Neural cell (in vitro differentiated cells): ENCODE data around the gene RAB1A. TPM values are rescaled to one million over a fixed set of nuclear protein-coding genes. Genes with fewer than 3 reads are reported as not detected.

ENCODE experiments used
- H2AFZ ChIP-seq: fragments of 200-600, 300-800 bp; sonication (generic), shearing (Covaris generic); 2 replicates; pipeline ENCODE4 v1.6.0; 2014; ENCODE audit warnings: low read depth, mild to moderate bottlenecking, antibody characterized with exemption, low read length, moderate library complexity
- H3F3A ChIP-seq: fragments of 200-600 bp; shearing (Covaris generic); 2 replicates; pipeline ENCODE4 v1.6.1; 2016; ENCODE audit warnings: mild to moderate bottlenecking, moderate library complexity, mixed read lengths, antibody characterized with exemption, low read length; ENCODE audit not compliant: insufficient read depth, poor library complexity, severe bottlenecking
- H3K27ac ChIP-seq: fragments of 200-600, 300-800 bp; sonication (generic), shearing (Covaris generic); 2 replicates; pipeline ENCODE4 v1.5.1; 2014; ENCODE audit warnings: mild to moderate bottlenecking, low read length, moderate library complexity
- H3K27me3 ChIP-seq: fragments of 300-800, 200-600 bp; sonication (generic), shearing (Covaris generic); 2 replicates; pipeline ENCODE4 v1.6.0; 2014; ENCODE audit warnings: mild to moderate bottlenecking, low read depth, low read length, moderate library complexity; ENCODE audit not compliant: insufficient read depth
- H3K36me3 ChIP-seq: fragments of 300-800, 200-600 bp; sonication (generic), shearing (Covaris generic); 2 replicates; pipeline ENCODE4 v1.5.1; 2014; ENCODE audit warnings: mild to moderate bottlenecking, antibody characterized with exemption, low read length, moderate library complexity; ENCODE audit not compliant: insufficient read depth
- H3K4me2 ChIP-seq: fragments of 300-800, 200-600 bp; sonication (generic), shearing (Covaris generic); 2 replicates; pipeline ENCODE4 v1.6.0; 2014; ENCODE audit warnings: mild to moderate bottlenecking, low read length
- H3K4me3 ChIP-seq: fragments of 300-800, 200-600 bp; sonication (generic), shearing (Covaris generic); 2 replicates; pipeline ENCODE4 v1.5.1; 2014; ENCODE audit warnings: mild to moderate bottlenecking, low read length, moderate library complexity
- H3K79me2 ChIP-seq: fragments of 200-600 bp; shearing (Covaris generic); replicated peaks from 2 replicates; pipeline ENCODE4 v1.6.0; 2014; ENCODE audit warnings: mild to moderate bottlenecking, low read length, moderate library complexity; ENCODE audit not compliant: insufficient read depth
- H3K9ac ChIP-seq: fragments of 300-800, 200-600 bp; sonication (generic), shearing (Covaris generic); 2 replicates; pipeline ENCODE4 v1.6.1; 2016; ENCODE audit warnings: mild to moderate bottlenecking, low read length, mixed read lengths
- H3K9me2 ChIP-seq: fragments of 200-600 bp; shearing (Covaris generic); 2 replicates; pipeline ENCODE4 v1.6.1; 2016; ENCODE audit warnings: mild to moderate bottlenecking, low read length, mixed read lengths; ENCODE audit not compliant: insufficient read depth
- H3K9me3 ChIP-seq: fragments of 200-600, 300-800 bp; sonication (generic), shearing (Covaris generic); 2 replicates; pipeline ENCODE4 v1.6.1; 2016; ENCODE audit warnings: mild to moderate bottlenecking, mixed run types, low read length, moderate library complexity, mixed read lengths
- H4K20me1 ChIP-seq: fragments of 200-600 bp; shearing (Covaris generic); 2 replicates; pipeline ENCODE4 v1.6.1; 2016; ENCODE audit warnings: mild to moderate bottlenecking, mixed run types; ENCODE audit not compliant: insufficient read depth
- CTCF ChIP-seq: fragments of 450-650 bp; IDR thresholded peaks from 2 replicates; pipeline ENCODE4 v1.5.1; 2014; ENCODE audit warnings: antibody characterized with exemption, mild to moderate bottlenecking, moderate library complexity; ENCODE audit not compliant: poor library complexity, severe bottlenecking
- EP300 ChIP-seq: fragments of 450-650 bp; conservative IDR thresholded peaks from 2 replicates; pipeline ENCODE4 v1.6.1; 2014; ENCODE audit warnings: antibody characterized with exemption, mild to moderate bottlenecking, moderate library complexity; ENCODE audit not compliant: poor library complexity, severe bottlenecking
- EZH2 ChIP-seq: fragments of 200-600, 300-800 bp; shearing (Covaris generic), sonication (generic); IDR thresholded peaks from 2 replicates; pipeline ENCODE4 v1.6.1; 2014; ENCODE audit warnings: antibody characterized with exemption, low read length, borderline replicate concordance, mild to moderate bottlenecking; ENCODE audit not compliant: insufficient read depth, poor library complexity, severe bottlenecking
- MXI1 ChIP-seq: fragments of 450-650 bp; conservative IDR thresholded peaks from 2 replicates; pipeline ENCODE4 v1.6.1; 2014; ENCODE audit warnings: antibody characterized with exemption, mild to moderate bottlenecking; ENCODE audit not compliant: poor library complexity, severe bottlenecking
- POLR2AphosphoS5 ChIP-seq: IDR thresholded peaks from 2 replicates; pipeline ENCODE4 v1.6.1; 2012
- RAD21 ChIP-seq: fragments of 450-650 bp; conservative IDR thresholded peaks from 2 replicates; pipeline ENCODE4 v1.6.1; 2014; ENCODE audit warnings: antibody characterized with exemption, mild to moderate bottlenecking, moderate library complexity
- REST ChIP-seq: IDR thresholded peaks from 2 replicates; pipeline ENCODE4 v1.6.1; 2012; ENCODE audit warnings: borderline replicate concordance
- SMC3 ChIP-seq: fragments of 450-650 bp; conservative IDR thresholded peaks from 2 replicates; pipeline ENCODE4 v1.6.1; 2014; ENCODE audit warnings: antibody characterized with exemption, mild to moderate bottlenecking, moderate library complexity; ENCODE audit not compliant: poor library complexity
- TAF1 ChIP-seq: IDR thresholded peaks from 2 replicates; pipeline ENCODE4 v1.6.1; 2012; ENCODE audit warnings: low read depth
- polyA plus RNA-seq: library from polyadenylated mRNA; depleted of rRNA; stranded (reverse); fragments of >200 nt; gene quantifications from 2 replicates; pipeline ENCODE4 v1.2.3, GENCODE V29; 2014

RAB1A gene
- polyA plus RNA-seq, 1 donor from 2014 or later: 240 TPM

GRCh38 chr2:65122313-65122712 lies 7.6 kb downstream of the RAB1A start:
- Histone ChIP-seq H3K27me3 (no peaks in the 10 kb centered on the region), H3K9me2 (no peaks in the 10 kb centered on the region), H3K4me3 (no peak overlapping the region), H3F3A (no peaks in the 10 kb centered on the region), H3K9me3 (no peaks in the 10 kb centered on the region), H2AFZ (no peak overlapping the region), H4K20me1 (peaks cover 19% of the 10 kb centered on the region), H3K9ac (no peak overlapping the region), H3K27ac (no peak overlapping the region), H3K79me2 (peaks cover 96% of the 10 kb centered on the region), H3K36me3 (no peaks in the 10 kb centered on the region), H3K4me2 (no peak overlapping the region)
- TF ChIP-seq MXI1 (no peak), SMC3 (no peak), EP300 (no peak), REST (no peak), POLR2AphosphoS5 (no peak), RAD21 (no peak), TAF1 (no peak), CTCF (no peak), EZH2 (no peak)

GRCh38 chr2:65120990-65121693 lies 8.8 kb downstream of the RAB1A start:
- Histone ChIP-seq H3F3A (no peaks in the 10 kb centered on the region), H3K79me2 (peaks cover 96% of the 10 kb centered on the region), H3K9me3 (no peaks in the 10 kb centered on the region), H3K4me3 (no peak overlapping the region), H3K27ac (no peak overlapping the region), H2AFZ (no peak overlapping the region), H3K36me3 (no peaks in the 10 kb centered on the region), H3K4me2 (no peak overlapping the region), H3K9me2 (no peaks in the 10 kb centered on the region), H3K27me3 (no peaks in the 10 kb centered on the region), H4K20me1 (peaks cover 16% of the 10 kb centered on the region), H3K9ac (no peak overlapping the region)
- TF ChIP-seq REST (no peak), POLR2AphosphoS5 (no peak), TAF1 (no peak)
